ENCODE data around the gene RNASE1.

DNA sequence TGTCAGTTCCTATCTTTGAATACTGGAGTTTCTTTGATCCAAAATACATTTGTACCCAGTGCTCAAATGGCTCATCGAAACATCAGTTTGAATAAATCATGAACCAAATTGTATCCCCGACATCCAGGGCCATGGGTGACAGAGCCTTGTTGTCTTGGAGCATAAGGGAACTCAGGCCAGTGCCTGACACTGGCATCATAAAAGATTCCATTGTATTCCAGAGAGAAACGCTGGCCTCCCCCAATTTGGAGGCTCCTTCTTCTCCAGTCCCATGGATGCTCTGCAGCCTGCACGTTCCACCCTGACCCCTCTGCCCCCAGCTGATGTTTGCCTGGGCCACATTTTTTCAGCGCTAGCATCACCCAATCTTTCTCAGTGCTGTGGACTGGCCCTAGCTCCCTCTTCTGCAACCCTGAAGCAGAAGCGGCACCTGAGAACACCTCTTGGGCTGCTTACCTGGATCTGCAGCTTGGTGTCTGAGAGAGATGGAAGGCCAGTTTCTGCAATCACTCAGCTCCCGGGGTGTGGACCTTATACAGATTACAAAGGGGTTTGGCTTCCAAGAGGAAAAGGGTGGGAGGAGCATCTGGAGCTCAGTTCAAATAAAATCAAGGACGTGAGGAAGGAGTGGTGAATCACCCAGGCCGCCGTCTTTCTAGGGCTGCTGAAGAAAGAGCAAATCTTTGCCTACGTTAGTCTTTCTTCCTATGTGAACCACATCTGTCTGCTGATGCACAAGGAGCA is at the start of gene RNASE1:
- TF ChIP-seq POLR2A (IDR thresholded peaks at IDR 0.05; ENCODE audit: low read depth, low read length) (no peak), TAF1 (IDR thresholded peaks at IDR 0.05; ENCODE audit: borderline replicate concordance, low read depth, low read length) (no peak), POLR2AphosphoS5 (IDR thresholded peaks at IDR 0.05; ENCODE audit: low read depth, low read length) (no peak)

All from GM12892 (cell line).